ENCODE measurements around the gene ABLIM2. TPM values are rescaled to one million over a fixed set of nuclear protein-coding genes. Genes with fewer than 3 reads are reported as not detected.

The ABLIM2 gene
- total RNA-seq, 2 donors from 2014 or later, result 5.7 to 11.2 TPM

DNA sequence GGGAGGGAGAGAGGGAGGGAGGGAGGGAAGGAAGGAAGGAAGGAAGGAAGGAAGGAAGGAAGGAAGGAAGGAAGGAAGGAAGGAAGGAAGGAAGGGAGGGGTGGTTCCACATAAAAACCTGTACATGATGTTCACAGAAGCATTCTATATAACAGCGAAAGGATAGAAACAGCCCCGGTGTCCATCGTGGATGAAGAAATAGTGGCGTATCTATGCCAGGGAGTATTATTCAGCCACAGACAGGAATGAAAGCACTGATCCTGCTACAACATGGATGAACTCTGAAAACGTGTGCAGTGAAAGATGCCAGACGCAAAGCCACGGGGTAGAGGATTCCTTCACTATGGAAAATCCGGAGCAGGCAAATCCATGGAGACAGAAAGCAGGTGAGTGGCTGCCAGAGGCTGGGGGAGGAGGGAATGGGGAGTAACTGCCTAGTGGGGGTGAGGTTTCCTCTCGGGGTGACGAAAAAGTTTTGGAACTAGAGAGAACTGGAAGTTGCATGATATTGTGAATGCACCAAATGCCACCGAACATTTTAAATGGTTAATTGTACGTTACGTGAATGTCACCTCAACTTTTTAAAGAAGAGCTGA, 92.2 kb downstream of the ABLIM2 start:
- Histone ChIP-seq H3K27ac (no peak overlapping the region), H3K27me3 (no peaks in the 10 kb centered on the region), H3K4me1 (peaks cover 0 to 9% of the 10 kb centered on the region in 2 donors), H3K9me3 (peaks cover 0 to 16% of the 10 kb centered on the region in 2 donors), H3K4me3 (no peak overlapping the region), H3K36me3 (no peaks in the 10 kb centered on the region)
- TF ChIP-seq, protein P1, sequence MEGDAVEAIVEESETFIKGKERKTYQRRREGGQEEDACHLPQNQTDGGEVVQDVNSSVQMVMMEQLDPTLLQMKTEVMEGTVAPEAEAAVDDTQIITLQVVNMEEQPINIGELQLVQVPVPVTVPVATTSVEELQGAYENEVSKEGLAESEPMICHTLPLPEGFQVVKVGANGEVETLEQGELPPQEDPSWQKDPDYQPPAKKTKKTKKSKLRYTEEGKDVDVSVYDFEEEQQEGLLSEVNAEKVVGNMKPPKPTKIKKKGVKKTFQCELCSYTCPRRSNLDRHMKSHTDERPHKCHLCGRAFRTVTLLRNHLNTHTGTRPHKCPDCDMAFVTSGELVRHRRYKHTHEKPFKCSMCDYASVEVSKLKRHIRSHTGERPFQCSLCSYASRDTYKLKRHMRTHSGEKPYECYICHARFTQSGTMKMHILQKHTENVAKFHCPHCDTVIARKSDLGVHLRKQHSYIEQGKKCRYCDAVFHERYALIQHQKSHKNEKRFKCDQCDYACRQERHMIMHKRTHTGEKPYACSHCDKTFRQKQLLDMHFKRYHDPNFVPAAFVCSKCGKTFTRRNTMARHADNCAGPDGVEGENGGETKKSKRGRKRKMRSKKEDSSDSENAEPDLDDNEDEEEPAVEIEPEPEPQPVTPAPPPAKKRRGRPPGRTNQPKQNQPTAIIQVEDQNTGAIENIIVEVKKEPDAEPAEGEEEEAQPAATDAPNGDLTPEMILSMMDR (IDR thresholded peaks at IDR 0.05), result no peak
- no peak for DNase-seq (ENCODE audit: low spot score)

DNA sequence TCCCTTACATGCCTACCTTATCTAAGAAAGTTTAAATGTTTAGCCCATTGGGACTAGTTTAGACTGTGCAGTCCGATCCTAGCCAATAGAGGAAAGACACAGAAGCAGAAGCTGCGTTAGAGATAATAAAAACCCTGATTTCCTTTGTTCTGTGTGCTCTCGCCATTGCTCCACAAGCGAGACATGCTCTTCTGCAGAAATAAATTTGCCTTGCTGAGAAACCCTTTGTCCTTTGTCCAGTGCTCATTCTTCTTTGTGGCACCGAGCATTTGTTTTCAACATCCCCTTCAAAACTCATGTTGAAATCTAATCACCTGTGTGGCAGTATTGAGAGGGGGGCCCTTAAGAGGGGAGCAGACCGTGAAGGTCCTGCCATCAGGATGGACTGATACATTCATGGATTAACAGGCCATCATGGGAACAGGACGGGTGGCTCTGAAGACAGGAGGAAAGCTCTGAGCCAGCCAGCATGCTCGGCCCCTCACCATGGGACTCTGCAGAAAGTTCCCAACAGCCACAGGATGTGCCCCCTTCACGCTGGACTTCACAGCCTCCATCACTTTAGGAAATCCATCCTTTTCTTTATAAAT, 94.5 kb downstream of the ABLIM2 start:
- no peak for DNase-seq (ENCODE audit: low spot score)
- H3K4me1 ChIP-seq, result peaks cover 0 to 3% of the 10 kb centered on the region in 2 donors
- no peak overlapping the region for H3K4me3 ChIP-seq
- TF ChIP-seq, protein P1 (IDR thresholded peaks at IDR 0.05), result no peak
- H3K27ac ChIP-seq, result no peak overlapping the region
- no peaks in the 10 kb centered on the region for H3K27me3 ChIP-seq
- H3K36me3 ChIP-seq, result no peaks in the 10 kb centered on the region
- H3K9me3 ChIP-seq, result peaks cover 0 to 16% of the 10 kb centered on the region in 2 donors

DNA sequence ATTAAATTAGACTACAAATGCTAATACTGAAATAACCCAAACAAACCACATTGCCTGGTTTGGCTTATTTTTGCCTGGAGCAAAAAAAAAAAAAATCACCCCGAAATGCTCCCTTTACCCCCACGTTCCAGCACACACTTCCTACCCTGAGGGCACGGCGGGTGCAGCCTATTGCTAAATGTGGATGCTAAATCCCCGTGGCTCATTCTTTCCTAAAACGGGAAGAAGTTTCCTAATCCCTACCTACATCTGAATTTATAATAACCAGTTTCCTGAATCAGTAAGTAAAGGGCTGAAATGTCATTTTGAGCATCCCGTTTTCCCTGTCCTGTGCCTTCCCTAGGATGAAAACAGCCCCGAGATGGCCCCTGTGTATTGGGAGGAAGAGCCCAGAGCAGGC, 97.0 kb downstream of the ABLIM2 start:
- no peak for DNase-seq (ENCODE audit: low spot score)

DNA sequence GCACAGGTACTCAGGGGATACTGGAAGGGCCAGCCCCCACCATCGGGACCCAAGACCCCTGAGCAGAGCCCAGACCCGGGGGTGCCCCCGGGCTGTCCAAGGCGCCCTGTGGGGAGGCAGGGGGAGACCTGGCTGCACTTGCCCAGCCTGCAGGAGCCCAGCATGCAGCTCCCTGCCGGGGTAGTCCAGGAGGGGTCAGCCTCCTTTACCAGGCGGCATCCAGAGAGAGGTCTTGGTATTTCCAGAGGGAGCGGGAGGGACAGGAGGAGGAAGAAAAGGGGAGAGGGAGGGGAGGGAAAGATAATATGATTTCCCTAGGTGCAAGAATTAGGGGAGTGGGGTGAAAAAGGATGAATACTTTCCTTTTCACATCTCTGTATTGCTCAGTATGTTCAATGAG, 97.5 kb downstream of the ABLIM2 start:
- no peak overlapping the region for H3K27ac ChIP-seq
- peaks cover 0 to 16% of the 10 kb centered on the region in 2 donors for H3K9me3 ChIP-seq
- no peaks in the 10 kb centered on the region for H3K27me3 ChIP-seq
- TF ChIP-seq, protein P1 (IDR thresholded peaks at IDR 0.05), result no peak
- no peaks in the 10 kb centered on the region for H3K4me1 ChIP-seq
- DNase-seq (ENCODE audit: low spot score), result no peak
- H3K36me3 ChIP-seq, result no peaks in the 10 kb centered on the region
- H3K4me3 ChIP-seq, result no peak overlapping the region

More for the DNA sequence above, 97.0 kb downstream of the ABLIM2 start:
- no peaks in the 10 kb centered on the region for H3K27me3 ChIP-seq
- no peak overlapping the region for H3K4me3 ChIP-seq
- peaks cover 0 to 16% of the 10 kb centered on the region in 2 donors for H3K9me3 ChIP-seq
- H3K27ac ChIP-seq, result no peak overlapping the region
- no peaks in the 10 kb centered on the region for H3K4me1 ChIP-seq
- TF ChIP-seq, protein P1 (IDR thresholded peaks at IDR 0.05), result no peak
- no peaks in the 10 kb centered on the region for H3K36me3 ChIP-seq

DNA sequence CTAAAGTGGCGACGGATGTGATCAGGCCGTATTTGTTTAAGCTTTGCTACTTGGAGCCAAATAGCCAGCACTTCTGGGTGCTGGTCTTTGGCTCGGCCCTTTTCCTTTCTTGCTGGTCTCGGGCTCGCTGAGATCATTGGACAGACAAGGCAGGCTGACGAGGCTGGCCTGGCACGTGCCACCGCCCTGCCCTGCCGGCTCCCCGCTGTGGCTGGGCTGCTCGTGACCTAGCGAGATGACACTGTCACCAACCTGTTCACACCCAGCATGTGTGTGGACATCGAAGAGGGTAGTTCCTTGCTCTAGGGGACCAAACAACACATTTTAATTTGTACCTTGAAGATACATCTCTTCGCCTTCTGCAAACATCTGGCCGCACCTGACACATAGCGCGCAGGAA, 98.0 kb downstream of the ABLIM2 start:
- no peaks in the 10 kb centered on the region for H3K36me3 ChIP-seq
- TF ChIP-seq, protein P1 (IDR thresholded peaks at IDR 0.05), result no peak
- no peaks in the 10 kb centered on the region for H3K27me3 ChIP-seq
- peaks cover 0 to 16% of the 10 kb centered on the region in 2 donors for H3K9me3 ChIP-seq
- no peak for DNase-seq (ENCODE audit: low spot score)
- no peak overlapping the region for H3K27ac ChIP-seq
- H3K4me1 ChIP-seq, result no peaks in the 10 kb centered on the region
- H3K4me3 ChIP-seq, result no peak overlapping the region
